HCT116 (cell line): ENCODE results near the gene NEB. TPM values are rescaled to one million over a fixed set of nuclear protein-coding genes. Genes with fewer than 3 reads are reported as not detected.

Experiments used
- ATAC-seq: fragments of 200-7000 bp; cut with Tn5 transposase; 2 replicates; pipeline ENCODE4 v1.9.1; 2020; ENCODE audit warnings: mild to moderate bottlenecking, moderate library complexity
- BruUV-seq: library from RNA; stranded (reverse); fragments of 400-500 nt; replicated peaks from 2 replicates; lab custom pipeline; 2021; lab: Mats Ljungman, UMichigan
- CTCF ChIA-PET: fragments of 300-600 bp; sonication (Branson Sonifier 250); formaldehyde crosslinking; loops from one replicate; lab custom pipeline; 2021; ENCODE audit warnings: antibody characterized with exemption; lab: Charles Lee
- POLR2A ChIA-PET: fragments of 300-600, 350-600 bp; sonication (Branson Sonifier 250); formaldehyde crosslinking; loops from one replicate; lab custom pipeline; 2021; ENCODE audit warnings: antibody characterized with exemption; lab: Charles Lee
- RAD21 ChIA-PET, 2 experiments: fragments of 300-600 bp; sonication (Branson Sonifier 250); formaldehyde crosslinking; loops; one replicate each; lab custom pipeline; 2023; ENCODE audit warnings: low total read pairs in 2 of 2; ENCODE audit not compliant: uncharacterized antibody in 2 of 2, unreplicated experiment in 2 of 2, low non-redundant PET in 1 of 2; lab: Charles Lee
- DNase-seq: peaks from one replicate; pipeline ENCODE4 v3.0.0-alpha.2; 2010; ENCODE audit warnings: low read depth, low spot score
- H2AFZ ChIP-seq: fragments of 200-600 bp; shearing (Covaris generic), sonication (generic); 2 replicates; pipeline ENCODE4 v1.6.1; 2017; ENCODE audit warnings: low read depth, mixed run types, mixed read lengths, antibody characterized with exemption, low read length; ENCODE audit not compliant: poor library complexity, severe bottlenecking
- H3K27ac ChIP-seq: 2 replicates; pipeline ENCODE4 v1.5.1; 2012; ENCODE audit warnings: low read depth, low read length
- H3K27me3 ChIP-seq: fragments of 200-600 bp; sonication (generic); 2 replicates; pipeline ENCODE4 v1.6.1; 2016; ENCODE audit warnings: mixed run types, low read length, mixed read lengths; ENCODE audit not compliant: insufficient read depth
- H3K36me3 ChIP-seq, 2 experiments: fragments of 200-500 bp in 1 of 2; fragments of 200-600 bp in 1 of 2; sonication (Bioruptor generic) in 1 of 2; sonication (generic) in 1 of 2; 2 replicates each; pipeline versions ENCODE4 v1.5.1 to v1.6.1; 2014 to 2016; ENCODE audit warnings: low read length in 2 of 2, inconsistent platforms in 1 of 2, mixed read lengths in 1 of 2, mixed run types in 1 of 2; ENCODE audit not compliant: insufficient read depth in 2 of 2, control insufficient read depth in 1 of 2
- H3K4me1 ChIP-seq, 2 experiments: fragments of 200-600 bp in 1 of 2; sonication (generic) in 1 of 2; 2 replicates each; pipeline versions ENCODE4 v1.5.1 to v1.6.1; 2012 to 2017; ENCODE audit warnings: low read length in 2 of 2, inconsistent platforms in 1 of 2, mild to moderate bottlenecking in 1 of 2, mixed read lengths in 1 of 2, mixed run types in 1 of 2, moderate library complexity in 1 of 2; ENCODE audit not compliant: insufficient read depth in 2 of 2, control insufficient read depth in 1 of 2
- H3K4me2 ChIP-seq: fragments of 200-600 bp; sonication (generic); 2 replicates; pipeline ENCODE4 v1.6.1; 2017; ENCODE audit warnings: mixed run types, low read length, mixed read lengths
- H3K4me3 ChIP-seq, 2 experiments: fragments of 200-600 bp in 1 of 2; sonication (generic) in 1 of 2; replicated peaks in 1 of 2; 2 replicates each; pipeline ENCODE4 v1.5.1; 2011 to 2016; ENCODE audit warnings: low read length in 2 of 2, control low read depth in 1 of 2, low read depth in 1 of 2, mild to moderate bottlenecking in 1 of 2, mixed read lengths in 1 of 2, mixed run types in 1 of 2
- H3K79me2 ChIP-seq: fragments of 200-600 bp; sonication (generic); 2 replicates; pipeline ENCODE4 v1.6.1; 2017; ENCODE audit warnings: mild to moderate bottlenecking, mixed run types, low read length, moderate library complexity, mixed read lengths; ENCODE audit not compliant: insufficient read depth
- H3K9ac ChIP-seq: fragments of 200-600 bp; sonication (generic); 2 replicates; pipeline ENCODE4 v1.6.1; 2016; ENCODE audit warnings: low read length, mixed read lengths
- H3K9me2 ChIP-seq: fragments of 200-600 bp; sonication (generic), shearing (Covaris generic); 2 replicates; pipeline ENCODE4 v1.6.1; 2017; ENCODE audit warnings: mixed run types, mild to moderate bottlenecking, moderate library complexity; ENCODE audit not compliant: insufficient read depth
- H3K9me3 ChIP-seq, 2 experiments: fragments of 200-500 bp in 1 of 2; fragments of 200-600 bp in 1 of 2; sonication (Bioruptor generic) in 1 of 2; sonication (generic) in 1 of 2; 2 replicates each; pipeline ENCODE4 v1.6.1; 2014 to 2017; ENCODE audit warnings: low read length in 2 of 2, mixed read lengths in 2 of 2, inconsistent platforms in 1 of 2, low read depth in 1 of 2, mild to moderate bottlenecking in 1 of 2, mixed run types in 1 of 2, moderate library complexity in 1 of 2; ENCODE audit not compliant: control insufficient read depth in 1 of 2, insufficient read depth in 1 of 2
- H4K20me1 ChIP-seq: fragments of 200-600 bp; sonication (generic), shearing (Covaris generic); 2 replicates; pipeline ENCODE4 v1.6.1; 2017; ENCODE audit warnings: mixed run types, mild to moderate bottlenecking, moderate library complexity; ENCODE audit not compliant: insufficient read depth
- CBX3 ChIP-seq: IDR thresholded peaks from 2 replicates; pipeline ENCODE4 v1.6.1; 2012; ENCODE audit warnings: low read depth
- CEBPB ChIP-seq: IDR thresholded peaks from 2 replicates; pipeline ENCODE4 v1.6.1; 2012; ENCODE audit warnings: low read depth
- EGR1 ChIP-seq: IDR thresholded peaks from 2 replicates; pipeline ENCODE4 v1.6.1; 2012; ENCODE audit warnings: low read depth
- FOSL1 ChIP-seq: IDR thresholded peaks from 2 replicates; pipeline ENCODE4 v1.6.1; 2012; ENCODE audit warnings: low read depth
- JUND ChIP-seq: IDR thresholded peaks from 2 replicates; pipeline ENCODE4 v1.6.1; 2012
- POLR2A ChIP-seq: IDR thresholded peaks from 2 replicates; pipeline ENCODE4 v1.7.0; 2011; ENCODE audit warnings: borderline replicate concordance; ENCODE audit not compliant: insufficient read depth, insufficient read length; ENCODE audit errors: extremely low read depth
- POLR2AphosphoS5 ChIP-seq: IDR thresholded peaks from 2 replicates; pipeline ENCODE4 v1.6.1; 2011; ENCODE audit warnings: mild to moderate bottlenecking, low read depth, low read length, moderate library complexity
- RAD21 ChIP-seq: IDR thresholded peaks from 2 replicates; pipeline ENCODE4 v1.6.1; 2012; ENCODE audit warnings: low read depth, mild to moderate bottlenecking
- SP1 ChIP-seq: IDR thresholded peaks from 2 replicates; pipeline ENCODE4 v1.6.1; 2012; ENCODE audit warnings: low read depth
- SRF ChIP-seq: IDR thresholded peaks from 2 replicates; pipeline ENCODE4 v1.6.1; 2012; ENCODE audit warnings: low read depth
- TCF7L2 ChIP-seq: IDR thresholded peaks from 2 replicates; pipeline ENCODE4 v1.7.0; 2011; ENCODE audit warnings: borderline replicate concordance, inconsistent platforms; ENCODE audit not compliant: insufficient read depth, insufficient read length; ENCODE audit errors: extremely low read depth
- YY1 ChIP-seq: IDR thresholded peaks from 2 replicates; pipeline ENCODE4 v1.6.1; 2011; ENCODE audit warnings: low read length, low read depth, moderate library complexity, mild to moderate bottlenecking; ENCODE audit not compliant: insufficient replicate concordance; ENCODE audit errors: extremely low read depth
- ZNF274 ChIP-seq: fragments of 200-500 bp; sonication (Bioruptor generic); IDR thresholded peaks from 2 replicates; pipeline ENCODE4 v1.6.1; 2014; ENCODE audit warnings: mild to moderate bottlenecking, low read depth, low read length, inconsistent platforms
- intact Hi-C: fragments of 100-400 bp; cut with micrococcal nuclease; formaldehyde crosslinking; loops from 2 replicates; pipeline ENCODE4 v1.10.0; 2022
- total RNA-seq: library from RNA; stranded (reverse); gene quantifications from one replicate; pipeline ENCODE4 v1.2.1, GENCODE V29; 2021; ENCODE audit not compliant: unreplicated experiment
- TF ChIP-seq, protein P1 (sequence below): IDR thresholded peaks from 2 replicates; pipeline ENCODE4 v1.6.1; 2011; ENCODE audit warnings: mild to moderate bottlenecking, low read length, moderate library complexity; ENCODE audit not compliant: insufficient replicate concordance; ENCODE audit errors: extremely low read depth
- TF ChIP-seq, protein P2 (sequence below), 3 experiments: fragments of 200-600 bp in 1 of 3; sonication (generic) in 1 of 3; IDR thresholded peaks in 2 of 3; conservative IDR thresholded peaks in 1 of 3; 2 replicates each; pipeline ENCODE4 v1.5.1; 2012 to 2017; ENCODE audit warnings: low read depth in 2 of 3, low read length in 2 of 3, antibody characterized with exemption in 1 of 3, borderline replicate concordance in 1 of 3, control low read depth in 1 of 3, mild to moderate bottlenecking in 1 of 3, mixed read lengths in 1 of 3, mixed run types in 1 of 3, moderate library complexity in 1 of 3; ENCODE audit not compliant: insufficient read depth in 1 of 3

The NEB gene
- total RNA-seq, 1 experiment from 2014 or later = 0.34 TPM

DNA sequence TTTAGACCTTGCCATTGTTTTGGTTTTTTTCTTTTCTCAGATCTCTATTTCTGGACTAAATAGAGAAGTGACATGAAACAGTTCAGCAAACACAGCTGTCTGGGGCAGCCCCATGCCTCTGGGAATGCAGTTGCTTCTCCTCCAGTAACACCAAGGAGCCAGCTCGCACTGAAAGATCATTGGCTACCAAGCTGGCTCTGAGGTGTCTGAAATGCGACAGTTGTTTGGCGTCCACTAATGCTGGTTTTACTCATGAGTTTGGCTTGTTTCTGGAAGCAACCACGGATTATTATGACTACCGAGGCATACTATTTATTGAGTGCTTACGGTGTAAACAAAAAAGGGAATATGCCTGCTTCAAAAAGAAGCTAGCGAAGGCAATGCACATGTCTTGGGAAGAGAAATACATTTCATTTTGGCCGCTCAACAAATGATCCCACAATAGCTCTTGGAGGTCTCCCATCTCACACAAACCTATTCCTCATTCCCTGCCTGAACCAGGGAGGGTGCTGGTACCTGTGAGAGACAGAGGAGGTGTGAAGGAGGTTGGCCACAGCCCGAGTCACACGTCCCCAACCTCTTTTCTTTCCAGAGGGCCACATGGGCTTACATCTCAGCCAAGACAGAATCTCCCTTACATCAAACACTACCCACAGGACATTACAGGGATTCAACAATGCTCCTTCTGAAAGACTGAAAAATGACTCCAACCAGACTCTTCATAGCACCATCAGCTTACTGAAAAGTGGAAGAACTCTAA lies 37.5 kb upstream of the NEB start:
- Histone ChIP-seq H3K27ac (no peak overlapping the region), H3K36me3 (no peaks in the 10 kb centered on the region), H3K4me2 (no peak overlapping the region), H2AFZ (no peak overlapping the region), H3K27me3 (no peaks in the 10 kb centered on the region), H3K4me3 (no peak overlapping the region), H3K4me1 (peaks cover 13 to 26% of the 10 kb centered on the region in 2 experiments), H3K9me2 (no peaks in the 10 kb centered on the region), H3K9ac (no peak overlapping the region), H4K20me1 (no peaks in the 10 kb centered on the region), H3K79me2 (no peaks in the 10 kb centered on the region), H3K9me3 (no peaks in the 10 kb centered on the region)
- intact Hi-C loops = loop anchor here (10.0 kb wide), 1 partner anchor 253 kb away; no protein-coding TSS in a partner anchor
- no peak for TF ChIP-seq SP1
- TF ChIP-seq, protein P1, sequence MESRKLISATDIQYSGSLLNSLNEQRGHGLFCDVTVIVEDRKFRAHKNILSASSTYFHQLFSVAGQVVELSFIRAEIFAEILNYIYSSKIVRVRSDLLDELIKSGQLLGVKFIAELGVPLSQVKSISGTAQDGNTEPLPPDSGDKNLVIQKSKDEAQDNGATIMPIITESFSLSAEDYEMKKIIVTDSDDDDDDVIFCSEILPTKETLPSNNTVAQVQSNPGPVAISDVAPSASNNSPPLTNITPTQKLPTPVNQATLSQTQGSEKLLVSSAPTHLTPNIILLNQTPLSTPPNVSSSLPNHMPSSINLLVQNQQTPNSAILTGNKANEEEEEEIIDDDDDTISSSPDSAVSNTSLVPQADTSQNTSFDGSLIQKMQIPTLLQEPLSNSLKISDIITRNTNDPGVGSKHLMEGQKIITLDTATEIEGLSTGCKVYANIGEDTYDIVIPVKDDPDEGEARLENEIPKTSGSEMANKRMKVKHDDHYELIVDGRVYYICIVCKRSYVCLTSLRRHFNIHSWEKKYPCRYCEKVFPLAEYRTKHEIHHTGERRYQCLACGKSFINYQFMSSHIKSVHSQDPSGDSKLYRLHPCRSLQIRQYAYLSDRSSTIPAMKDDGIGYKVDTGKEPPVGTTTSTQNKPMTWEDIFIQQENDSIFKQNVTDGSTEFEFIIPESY = no peak
- no peak for TF ChIP-seq ZNF274
- no peak for TF ChIP-seq CEBPB
- TF ChIP-seq FOSL1 = no peak
- RAD21 ChIA-PET = interaction anchor here in 1 of 2 experiments (0.6 kb wide), 1 partner anchor 9 kb away, joined by 3 read pairs; no protein-coding TSS in a partner anchor
- BruUV-seq = no TSS peak
- POLR2A ChIA-PET = no interaction called here
- CTCF ChIA-PET = no interaction called here
- no peak for ATAC-seq
- no peak for DNase-seq

DNA sequence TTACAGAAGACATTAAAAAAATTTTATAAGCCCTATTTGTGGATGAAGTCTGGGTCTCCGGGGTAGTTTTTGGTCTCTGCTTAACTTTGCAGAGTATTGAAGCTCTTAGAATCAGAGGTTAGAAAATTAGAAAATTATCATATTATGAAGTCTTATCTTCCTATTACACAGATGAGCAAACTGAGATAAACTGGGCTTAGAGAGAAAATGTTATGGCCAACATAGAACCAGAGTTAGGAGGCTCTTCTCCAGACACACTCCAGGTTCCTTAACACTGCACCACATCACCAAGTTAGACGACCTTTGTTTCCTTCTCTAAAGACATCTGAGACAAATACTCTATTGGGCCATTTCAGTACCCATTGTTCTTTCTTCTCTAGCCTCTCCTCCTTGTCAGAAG lies 36.7 kb upstream of the NEB start:
- BruUV-seq = no TSS peak
- intact Hi-C loops = loop anchor here (10.0 kb wide), 1 partner anchor 254 kb away; no protein-coding TSS in a partner anchor
- RAD21 ChIA-PET = no interaction called here
- Histone ChIP-seq H3K4me1 (peaks cover 13 to 26% of the 10 kb centered on the region in 2 experiments), H4K20me1 (no peaks in the 10 kb centered on the region), H3K36me3 (no peaks in the 10 kb centered on the region), H3K9ac (no peak overlapping the region), H3K4me3 (no peak overlapping the region), H3K79me2 (no peaks in the 10 kb centered on the region), H3K9me3 (no peaks in the 10 kb centered on the region), H2AFZ (no peak overlapping the region), H3K9me2 (no peaks in the 10 kb centered on the region), H3K27me3 (no peaks in the 10 kb centered on the region), H3K27ac (no peak overlapping the region), H3K4me2 (no peak overlapping the region)
- CTCF ChIA-PET = no interaction called here
- ATAC-seq (no peak), DNase-seq (no peak)
- TF ChIP-seq TCF7L2 = no peak
- no peak for TF ChIP-seq RAD21
- no peak for TF ChIP-seq EGR1
- TF ChIP-seq POLR2AphosphoS5 = no peak
- TF ChIP-seq YY1 = no peak
- no peak for TF ChIP-seq SRF
- no peak for TF ChIP-seq CBX3
- no peak for TF ChIP-seq JUND
- no peak for TF ChIP-seq POLR2A
- TF ChIP-seq FOSL1 = no peak
- TF ChIP-seq, protein P2, sequence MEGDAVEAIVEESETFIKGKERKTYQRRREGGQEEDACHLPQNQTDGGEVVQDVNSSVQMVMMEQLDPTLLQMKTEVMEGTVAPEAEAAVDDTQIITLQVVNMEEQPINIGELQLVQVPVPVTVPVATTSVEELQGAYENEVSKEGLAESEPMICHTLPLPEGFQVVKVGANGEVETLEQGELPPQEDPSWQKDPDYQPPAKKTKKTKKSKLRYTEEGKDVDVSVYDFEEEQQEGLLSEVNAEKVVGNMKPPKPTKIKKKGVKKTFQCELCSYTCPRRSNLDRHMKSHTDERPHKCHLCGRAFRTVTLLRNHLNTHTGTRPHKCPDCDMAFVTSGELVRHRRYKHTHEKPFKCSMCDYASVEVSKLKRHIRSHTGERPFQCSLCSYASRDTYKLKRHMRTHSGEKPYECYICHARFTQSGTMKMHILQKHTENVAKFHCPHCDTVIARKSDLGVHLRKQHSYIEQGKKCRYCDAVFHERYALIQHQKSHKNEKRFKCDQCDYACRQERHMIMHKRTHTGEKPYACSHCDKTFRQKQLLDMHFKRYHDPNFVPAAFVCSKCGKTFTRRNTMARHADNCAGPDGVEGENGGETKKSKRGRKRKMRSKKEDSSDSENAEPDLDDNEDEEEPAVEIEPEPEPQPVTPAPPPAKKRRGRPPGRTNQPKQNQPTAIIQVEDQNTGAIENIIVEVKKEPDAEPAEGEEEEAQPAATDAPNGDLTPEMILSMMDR (IDR thresholded peaks at IDR 0.05 in 2 of 3, conservative IDR thresholded peaks at IDR 0.05 in 1 of 3; ENCODE audit: borderline replicate concordance in 1 of 3, insufficient read depth in 1 of 3, low read depth in 2 of 3, low read length in 2 of 3) = no peak
- TF ChIP-seq SP1 = no peak
- POLR2A ChIA-PET = no interaction called here
